Esophagus squamous epithelium (tissue), 4 donors: ENCODE data around the gene KLHL21.

Experiments
- POLR2A ChIP-seq, 4 donors: fragments of 450-650 bp; IDR thresholded peaks; one replicate each; pipeline ENCODE4 v1.6.1; 2017; ENCODE audit warnings: antibody characterized with exemption in 4 of 4, mild to moderate bottlenecking in 4 of 4, moderate library complexity in 3 of 4
- TF ChIP-seq, protein P1 (sequence below), 6 experiments: fragments of 450-650 bp in 4 of 6; fragments of 200-600 bp in 2 of 6; sonication (generic) in 2 of 6; IDR thresholded peaks; one replicate each; pipeline ENCODE4 v1.5.1; 2016 to 2019; ENCODE audit warnings: antibody characterized with exemption in 6 of 6, mild to moderate bottlenecking in 4 of 6, moderate library complexity in 4 of 6

DNA sequence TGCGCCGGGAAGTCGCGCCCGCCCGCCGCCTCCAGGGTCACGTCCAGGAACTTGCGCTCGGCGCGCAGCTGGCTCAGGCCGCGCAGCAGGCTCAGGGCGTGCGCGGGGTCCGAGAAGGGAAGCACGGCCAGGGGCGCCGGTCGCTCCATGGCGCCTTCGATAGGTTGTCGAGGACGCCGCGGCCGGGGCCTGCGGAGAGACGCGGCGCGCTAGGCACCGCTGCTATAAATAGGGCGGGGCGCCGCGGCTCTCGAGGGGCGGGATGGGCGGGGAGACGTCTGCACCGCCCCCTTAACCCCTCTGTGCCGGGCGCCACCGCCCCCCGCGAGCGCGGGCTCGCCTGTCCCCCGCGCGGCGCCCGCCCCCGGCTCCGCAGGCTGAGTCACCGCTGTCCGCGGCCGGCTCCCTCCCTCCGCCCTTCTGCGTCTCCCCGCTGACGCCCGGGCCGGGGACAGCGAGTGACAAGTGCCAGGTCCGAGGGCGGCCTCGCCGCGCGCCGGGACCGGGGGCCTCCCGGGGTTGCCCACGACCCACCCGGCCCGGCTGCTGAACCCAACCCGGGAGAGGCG lies at the start of gene KLHL21:
- TF ChIP-seq, protein P1, sequence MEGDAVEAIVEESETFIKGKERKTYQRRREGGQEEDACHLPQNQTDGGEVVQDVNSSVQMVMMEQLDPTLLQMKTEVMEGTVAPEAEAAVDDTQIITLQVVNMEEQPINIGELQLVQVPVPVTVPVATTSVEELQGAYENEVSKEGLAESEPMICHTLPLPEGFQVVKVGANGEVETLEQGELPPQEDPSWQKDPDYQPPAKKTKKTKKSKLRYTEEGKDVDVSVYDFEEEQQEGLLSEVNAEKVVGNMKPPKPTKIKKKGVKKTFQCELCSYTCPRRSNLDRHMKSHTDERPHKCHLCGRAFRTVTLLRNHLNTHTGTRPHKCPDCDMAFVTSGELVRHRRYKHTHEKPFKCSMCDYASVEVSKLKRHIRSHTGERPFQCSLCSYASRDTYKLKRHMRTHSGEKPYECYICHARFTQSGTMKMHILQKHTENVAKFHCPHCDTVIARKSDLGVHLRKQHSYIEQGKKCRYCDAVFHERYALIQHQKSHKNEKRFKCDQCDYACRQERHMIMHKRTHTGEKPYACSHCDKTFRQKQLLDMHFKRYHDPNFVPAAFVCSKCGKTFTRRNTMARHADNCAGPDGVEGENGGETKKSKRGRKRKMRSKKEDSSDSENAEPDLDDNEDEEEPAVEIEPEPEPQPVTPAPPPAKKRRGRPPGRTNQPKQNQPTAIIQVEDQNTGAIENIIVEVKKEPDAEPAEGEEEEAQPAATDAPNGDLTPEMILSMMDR (IDR thresholded peaks at IDR 0.05) = peak in 1 of 6 experiments; percentile 2
- peak in 3 of 4 donors; percentile 55 to 91 (median 90) for TF ChIP-seq POLR2A (IDR thresholded peaks at IDR 0.05)
